ENCODE results near the gene EYA4.

EYA4 gene

GRCh38 chr6:133205304-133205703, 35.9 kb upstream of the EYA4 start:
- Histone ChIP-seq H3K9ac (ENCODE audit: low read depth, low read length, poor library complexity, severe bottlenecking) (no peak overlapping the region), H3K4me1 (ENCODE audit: insufficient read depth, low read length, poor library complexity, severe bottlenecking) (no peaks in the 10 kb centered on the region), H3K9me3 (ENCODE audit: insufficient read depth, low read depth, low read length) (no peaks in the 10 kb centered on the region), H3F3A (ENCODE audit: low read depth) (no peaks in the 10 kb centered on the region), H3K9me2 (replicated peaks; ENCODE audit: low read depth, low read length) (no peaks in the 10 kb centered on the region), H3K79me2 (ENCODE audit: insufficient read depth, low read length) (no peaks in the 10 kb centered on the region), H3K27me3 (ENCODE audit: insufficient read depth, low read length, poor library complexity, severe bottlenecking) (no peaks in the 10 kb centered on the region), H2AFZ (ENCODE audit: low read length) (no peak overlapping the region), H3K4me3 (ENCODE audit: low read length, poor library complexity, severe bottlenecking) (no peak overlapping the region), H3K36me3 (ENCODE audit: insufficient read depth, low read length) (no peaks in the 10 kb centered on the region), H4K20me1 (ENCODE audit: insufficient read depth, low read length, poor library complexity, severe bottlenecking) (no peaks in the 10 kb centered on the region), H3K4me2 (ENCODE audit: low read depth, low read length, poor library complexity, severe bottlenecking) (no peak overlapping the region)
- TF ChIP-seq CTCF (conservative IDR thresholded peaks at IDR 0.05; ENCODE audit: low read length) (no peak), EZH2phosphoT487 (IDR thresholded peaks at IDR 0.05; ENCODE audit: borderline replicate concordance) (no peak)

GRCh38 chr6:133206942-133207341, 34.2 kb upstream of the EYA4 start:
- no peaks in the 10 kb centered on the region for H3K9me3 ChIP-seq (ENCODE audit: insufficient read depth, low read depth, low read length)
- no peaks in the 10 kb centered on the region for H3K9me2 ChIP-seq (replicated peaks; ENCODE audit: low read depth, low read length)
- H3K4me3 ChIP-seq (ENCODE audit: low read length, poor library complexity, severe bottlenecking): no peak overlapping the region
- H3K4me1 ChIP-seq (ENCODE audit: insufficient read depth, low read length, poor library complexity, severe bottlenecking): no peaks in the 10 kb centered on the region
- no peaks in the 10 kb centered on the region for H3K36me3 ChIP-seq (ENCODE audit: insufficient read depth, low read length)
- H4K20me1 ChIP-seq (ENCODE audit: insufficient read depth, low read length, poor library complexity, severe bottlenecking): no peaks in the 10 kb centered on the region
- no peak overlapping the region for H2AFZ ChIP-seq (ENCODE audit: low read length)
- H3K4me2 ChIP-seq (ENCODE audit: low read depth, low read length, poor library complexity, severe bottlenecking): no peak overlapping the region
- no peaks in the 10 kb centered on the region for H3K79me2 ChIP-seq (ENCODE audit: insufficient read depth, low read length)
- TF ChIP-seq CTCF (conservative IDR thresholded peaks at IDR 0.05; ENCODE audit: low read length): no peak
- TF ChIP-seq EZH2phosphoT487 (IDR thresholded peaks at IDR 0.05; ENCODE audit: borderline replicate concordance): no peak
- no peaks in the 10 kb centered on the region for H3F3A ChIP-seq (ENCODE audit: low read depth)
- H3K9ac ChIP-seq (ENCODE audit: low read depth, low read length, poor library complexity, severe bottlenecking): no peak overlapping the region
- no peaks in the 10 kb centered on the region for H3K27me3 ChIP-seq (ENCODE audit: insufficient read depth, low read length, poor library complexity, severe bottlenecking)

GRCh38 chr6:133207754-133208153, 33.4 kb upstream of the EYA4 start:
- no peaks in the 10 kb centered on the region for H3K9me2 ChIP-seq (replicated peaks; ENCODE audit: low read depth, low read length)
- no peaks in the 10 kb centered on the region for H3F3A ChIP-seq (ENCODE audit: low read depth)
- no peak overlapping the region for H2AFZ ChIP-seq (ENCODE audit: low read length)
- no peaks in the 10 kb centered on the region for H3K4me1 ChIP-seq (ENCODE audit: insufficient read depth, low read length, poor library complexity, severe bottlenecking)
- H3K36me3 ChIP-seq (ENCODE audit: insufficient read depth, low read length): no peaks in the 10 kb centered on the region
- H4K20me1 ChIP-seq (ENCODE audit: insufficient read depth, low read length, poor library complexity, severe bottlenecking): no peaks in the 10 kb centered on the region
- no peaks in the 10 kb centered on the region for H3K79me2 ChIP-seq (ENCODE audit: insufficient read depth, low read length)
- no peak overlapping the region for H3K4me2 ChIP-seq (ENCODE audit: low read depth, low read length, poor library complexity, severe bottlenecking)
- H3K9ac ChIP-seq (ENCODE audit: low read depth, low read length, poor library complexity, severe bottlenecking): no peak overlapping the region
- no peak for TF ChIP-seq EZH2phosphoT487 (IDR thresholded peaks at IDR 0.05; ENCODE audit: borderline replicate concordance)
- TF ChIP-seq CTCF (conservative IDR thresholded peaks at IDR 0.05; ENCODE audit: low read length): no peak
- no peak overlapping the region for H3K4me3 ChIP-seq (ENCODE audit: low read length, poor library complexity, severe bottlenecking)
- H3K27me3 ChIP-seq (ENCODE audit: insufficient read depth, low read length, poor library complexity, severe bottlenecking): no peaks in the 10 kb centered on the region
- H3K9me3 ChIP-seq (ENCODE audit: insufficient read depth, low read depth, low read length): no peaks in the 10 kb centered on the region
